Body of pancreas (tissue), 4 donors: ENCODE data around the gene EMC8. TPM values are rescaled to one million over a fixed set of nuclear protein-coding genes. Genes with fewer than 3 reads are reported as not detected.

ENCODE experiments used
- ATAC-seq: fragments of 150-250 bp; one replicate; pipeline ENCODE4 v1.9.1; 2016
- DNase-seq, 4 donors: peaks; one replicate each; pipeline ENCODE4 v3.0.0-alpha.2; 2019
- H3K27ac ChIP-seq, 4 donors: fragments of 200-600 bp; sonication (generic); 1 replicate in 3 of 4; 2 replicates in 1 of 4; pipeline versions ENCODE4 v1.5.1 to v1.6.1; 2016 to 2019; ENCODE audit warnings: mild to moderate bottlenecking in 1 of 4, mixed read lengths in 1 of 4, moderate library complexity in 1 of 4
- H3K27me3 ChIP-seq, 2 donors: fragments of 200-600 bp; sonication (generic); one replicate each; pipeline ENCODE4 v1.6.0; 2016; ENCODE audit warnings: mild to moderate bottlenecking in 1 of 2
- H3K36me3 ChIP-seq, 2 donors: fragments of 200-600 bp; sonication (generic); replicated peaks in 1 of 2; 2 replicates each; pipeline ENCODE4 v1.5.1; 2016; ENCODE audit warnings: low read depth in 2 of 2; ENCODE audit not compliant: insufficient read depth in 1 of 2
- H3K4me1 ChIP-seq: fragments of 200-600 bp; sonication (generic); one replicate; pipeline ENCODE4 v1.6.0; 2016
- H3K4me3 ChIP-seq, 2 donors: fragments of 200-600 bp; sonication (generic); 1 replicate in 1 of 2; 2 replicates in 1 of 2; pipeline ENCODE4 v1.5.1; 2016 to 2019
- H3K9me3 ChIP-seq, 3 donors: fragments of 200-600 bp; sonication (generic); 1 replicate in 2 of 3; 2 replicates in 1 of 3; pipeline ENCODE4 v1.5.1; 2016
- CTCF ChIP-seq, 7 experiments: fragments of 450-650 bp in 4 of 7; fragments of 200-600 bp in 3 of 7; sonication (generic) in 3 of 7; IDR thresholded peaks; one replicate each; pipeline ENCODE4 v1.5.1; 2016 to 2019; ENCODE audit warnings: antibody characterized with exemption in 7 of 7
- POLR2A ChIP-seq, 3 donors: fragments of 450-650 bp; IDR thresholded peaks; one replicate each; pipeline ENCODE4 v1.6.1; 2016; ENCODE audit warnings: antibody characterized with exemption in 3 of 3, mild to moderate bottlenecking in 2 of 3
- WGBS, 2 donors: methylation state at CpG; one replicate each; pipeline ENCODE4 v1.1.5; 2017; 5-methylcytosine and 5-hydroxymethylcytosine counted together
- intact Hi-C: fragments of 100-400 bp; cut with DNase I; formaldehyde crosslinking; loops from one replicate; pipeline ENCODE4 v1.15.1; 2023
- total RNA-seq, 2 donors: library from RNA; depleted of rRNA; stranded (reverse); fragments of >200 nt; gene quantifications; one replicate each; pipeline ENCODE4 v1.1.0, GENCODE V29; 2016

Gene EMC8
- total RNA-seq, 2 donors from 2014 or later, result 16.3 to 30.7 TPM

- H3K4me1 ChIP-seq, result no peaks in the 10 kb centered on the region
- TF ChIP-seq POLR2A (IDR thresholded peaks at IDR 0.05) (no peak), CTCF (IDR thresholded peaks at IDR 0.05) (no peak)
- ATAC-seq, result no peak
- no peaks in the 10 kb centered on the region for H3K36me3 ChIP-seq
- H3K27me3 ChIP-seq, result peaks cover 0 to 5% of the 10 kb centered on the region in 2 donors
- 72 to 81% methylated on average over 9 of the region's 9 CpGs for WGBS, 2 donors
- intact Hi-C loops, result no loop called here
- H3K9me3 ChIP-seq, result no peaks in the 10 kb centered on the region
- H3K4me3 ChIP-seq, result no peak overlapping the region
- H3K27ac ChIP-seq, result no peak overlapping the region
- no peak for DNase-seq
Observed at GRCh38 chr16:85846461-85846860, 47.1 kb upstream of the EMC8 start.

- H3K27me3 ChIP-seq, result peaks cover 0 to 5% of the 10 kb centered on the region in 2 donors
- TF ChIP-seq POLR2A (IDR thresholded peaks at IDR 0.05) (no peak), CTCF (IDR thresholded peaks at IDR 0.05) (no peak)
- no peak overlapping the region for H3K4me3 ChIP-seq
- no peaks in the 10 kb centered on the region for H3K9me3 ChIP-seq
- DNase-seq (no peak), ATAC-seq (no peak)
- no peaks in the 10 kb centered on the region for H3K36me3 ChIP-seq
- H3K4me1 ChIP-seq, result no peaks in the 10 kb centered on the region
- intact Hi-C loops, result no loop called here
- WGBS, 2 donors, result 62 to 73% methylated on average over 20 of the region's 20 CpGs
- H3K27ac ChIP-seq, result no peak overlapping the region
Observed at GRCh38 chr16:85845266-85845665, 45.9 kb upstream of the EMC8 start.

GRCh38 chr16:85844786-85845185 is 45.4 kb upstream of the EMC8 start:
- H3K4me3 ChIP-seq, result no peak overlapping the region
- no peaks in the 10 kb centered on the region for H3K36me3 ChIP-seq
- 5 to 7% methylated on average over 15 of the region's 15 CpGs for WGBS, 2 donors
- intact Hi-C loops, result no loop called here
- TF ChIP-seq POLR2A (IDR thresholded peaks at IDR 0.05), result no peak
- TF ChIP-seq CTCF (IDR thresholded peaks at IDR 0.05), result no peak
- H3K27ac ChIP-seq, result no peak overlapping the region
- peaks cover 0 to 5% of the 10 kb centered on the region in 2 donors for H3K27me3 ChIP-seq
- ATAC-seq, result no peak
- H3K9me3 ChIP-seq, result no peaks in the 10 kb centered on the region
- DNase-seq, result no peak
- no peaks in the 10 kb centered on the region for H3K4me1 ChIP-seq

- TF ChIP-seq CTCF (IDR thresholded peaks at IDR 0.05) (no peak), POLR2A (IDR thresholded peaks at IDR 0.05) (no peak)
- ATAC-seq, result no peak
- intact Hi-C loops, result no loop called here
Observed at GRCh38 chr16:85844169-85844481, 44.8 kb upstream of the EMC8 start.

GRCh38 chr16:85843471-85844168 is 44.3 kb upstream of the EMC8 start:
- Histone ChIP-seq H3K27me3 (peaks cover 0 to 5% of the 10 kb centered on the region in 2 donors), H3K4me3 (no peak overlapping the region), H3K9me3 (no peaks in the 10 kb centered on the region), H3K36me3 (no peaks in the 10 kb centered on the region), H3K27ac (no peak overlapping the region), H3K4me1 (no peaks in the 10 kb centered on the region)
- intact Hi-C loops, result no loop called here
- DNase-seq (no peak), ATAC-seq (no peak)
- 86 to 89% methylated on average over 11 of the region's 11 CpGs for WGBS, 2 donors
- no peak for TF ChIP-seq CTCF (IDR thresholded peaks at IDR 0.05)
- no peak for TF ChIP-seq POLR2A (IDR thresholded peaks at IDR 0.05)

More at GRCh38 chr16:85844169-85844481, 44.8 kb upstream of the EMC8 start:
- no peaks in the 10 kb centered on the region for H3K9me3 ChIP-seq
- peaks cover 0 to 5% of the 10 kb centered on the region in 2 donors for H3K27me3 ChIP-seq
- no peak overlapping the region for H3K27ac ChIP-seq
- no peak overlapping the region for H3K4me3 ChIP-seq
- no peak for DNase-seq
- H3K4me1 ChIP-seq, result no peaks in the 10 kb centered on the region
- H3K36me3 ChIP-seq, result no peaks in the 10 kb centered on the region
